K562 (cell line): ENCODE data around the gene NTRK1. TPM values are rescaled to one million over a fixed set of nuclear protein-coding genes. Genes with fewer than 3 reads are reported as not detected.

Experiments used
- ARHGAP35 ChIP-seq: fragments of 450-650 bp; IDR thresholded peaks from 2 replicates; pipeline ENCODE4 v1.6.1; 2018; ENCODE audit not compliant: partially characterized antibody
- CBX3 ChIP-seq, 2 experiments: IDR thresholded peaks; 1 replicate in 1 of 2; 2 replicates in 1 of 2; pipeline ENCODE4 v1.6.1; 2012; ENCODE audit warnings: inconsistent platforms in 2 of 2, low read length in 2 of 2, borderline replicate concordance in 1 of 2, control low read depth in 1 of 2
- CBX8 ChIP-seq: fragments of 200-600 bp; sonication (generic); IDR thresholded peaks from 2 replicates; pipeline ENCODE4 v1.6.1; 2012; ENCODE audit warnings: borderline replicate concordance, mixed run types, low read depth, mild to moderate bottlenecking, moderate library complexity, mixed read lengths, low read length, control low read depth, inconsistent platforms; ENCODE audit not compliant: poor library complexity, severe bottlenecking; ENCODE audit errors: extremely low read depth
- GTF2A2 ChIP-seq: IDR thresholded peaks from 2 replicates; pipeline ENCODE4 v1.6.1; 2016; ENCODE audit warnings: mild to moderate bottlenecking, missing genetic modification characterization, missing compliant biosample characterization
- KAT2B ChIP-seq: IDR thresholded peaks from one replicate; pipeline ENCODE4 v1.6.1; 2012; ENCODE audit warnings: low read depth, mild to moderate bottlenecking, control low read depth, inconsistent platforms, low read length, moderate library complexity
- MLLT1 ChIP-seq, 2 experiments: fragments of 450-650 bp; IDR thresholded peaks; 2 replicates each; pipeline ENCODE4 v1.6.1; 2016
- MLX ChIP-seq, 2 experiments: fragments of 450-650 bp in 1 of 2; sonication (generic) in 1 of 2; formaldehyde crosslinking; conservative IDR thresholded peaks; 2 replicates each; pipeline versions ENCODE4 v1.4.0 to v1.8.1; 2020 to 2022; ENCODE audit warnings: mild to moderate bottlenecking in 1 of 2, missing genetic modification reagents in 1 of 2
- MTA1 ChIP-seq: fragments of 450-650 bp; IDR thresholded peaks from 2 replicates; pipeline ENCODE4 v1.6.1; 2017; ENCODE audit warnings: borderline replicate concordance
- NR2C2 ChIP-seq, 2 experiments: fragments of 200-800 bp in 1 of 2; sonication (Bioruptor generic) in 1 of 2; sonication (generic) in 1 of 2; formaldehyde crosslinking in 1 of 2; IDR thresholded peaks; 2 replicates each; pipeline versions ENCODE4 v1.6.1 to v1.8.0; 2016 to 2022; ENCODE audit warnings: mild to moderate bottlenecking in 1 of 2, missing compliant biosample characterization in 1 of 2, missing genetic modification characterization in 1 of 2, missing genetic modification reagents in 1 of 2
- SP1 ChIP-seq: sonication (generic); formaldehyde crosslinking; IDR thresholded peaks from 2 replicates; pipeline ENCODE4 v1.8.1; 2022; ENCODE audit warnings: mild to moderate bottlenecking, missing genetic modification reagents
- USF2 ChIP-seq: sonication (generic); formaldehyde crosslinking; IDR thresholded peaks from 2 replicates; pipeline ENCODE4 v1.5.0; 2020; ENCODE audit warnings: missing genetic modification reagents
- XRCC4 ChIP-seq: IDR thresholded peaks from one replicate; pipeline ENCODE4 v1.6.1; 2011; ENCODE audit not compliant: insufficient read depth, insufficient read length; ENCODE audit errors: extremely low read depth
- ZBTB49 ChIP-seq: sonication (generic); formaldehyde crosslinking; IDR thresholded peaks from 2 replicates; pipeline ENCODE4 v1.8.0; 2022; ENCODE audit warnings: missing genetic modification reagents, mild to moderate bottlenecking, borderline replicate concordance
- ZNF197 ChIP-seq: fragments of 200-800 bp; sonication (Bioruptor generic); IDR thresholded peaks from 2 replicates; pipeline ENCODE4 v1.6.1; 2016; ENCODE audit warnings: low read depth, missing genetic modification characterization, missing compliant biosample characterization
- ZSCAN29 ChIP-seq: fragments of 450-650 bp; IDR thresholded peaks from 2 replicates; pipeline ENCODE4 v1.6.1; 2017
- polyA plus RNA-seq, 8 experiments: library from polyadenylated mRNA; depleted of rRNA in 4 of 8; stranded (reverse) in 5 of 8; unstranded in 3 of 8; fragments of >200 nt; fragmentation: Nextera tagmentation in 2 of 8; fragmentation: Illumina TruSeq in 1 of 8; extraction: Ambion mirVana in 2 of 8; extraction: Trizol in 1 of 8; gene quantifications; 2 replicates each; pipeline versions ENCODE4 v1.2.1 to v1.2.3, GENCODE V29; 2011 to 2014; ENCODE audit warnings: inconsistent platforms in 1 of 8, missing spikeins in 1 of 8
- total RNA-seq, 7 experiments: library from RNA; depleted of rRNA in 6 of 7; stranded (reverse); fragments of >200 nt in 6 of 7; fragmentation: Illumina TruSeq in 2 of 7; extraction: Trizol in 2 of 7; gene quantifications; 2 replicates each; pipeline versions ENCODE4 v1.2.1 to v1.2.3, GENCODE V29; 2011 to 2021; ENCODE audit warnings: low replicate concordance in 1 of 7

Gene NTRK1
- total and polyA plus RNA-seq, 9 of the 15 experiments (the other 6 are each of a cell fraction or from before 2014, with no cell fraction given): 0.46 to 30.0 (median 7.9) TPM

- TF ChIP-seq MLLT1 (IDR thresholded peaks at IDR 0.05) (0 out of 4 replicates have a peak, but pooled peaks of 1 of the 2 experiments have one; percentile 51), ZSCAN29 (no peak), ZBTB49 (CRISPR knock-in tag) (no peak), ARHGAP35 (peak; percentile 19), GTF2A2 (tag) (no peak), MTA1 (no peak), CBX3 (IDR thresholded peaks at IDR 0.05; ENCODE audit: borderline replicate concordance in 1 of 2, low read length in 2 of 2) (peak in 1 of 2 experiments; percentile 41; a peak in 1 of 3 replicates), ZNF197 (peak; percentile 54; the same call in 1 of the 2 replicates), CBX8 (no peak), NR2C2 (CRISPR knock-in tag; IDR thresholded peaks at IDR 0.05) (no peak), NR2C2 (tag; IDR thresholded peaks at IDR 0.05) (no peak), XRCC4 (no peak), SP1 (CRISPR knock-in tag) (peak; percentile 38; the same call in 1 of the 2 replicates), MLX (CRISPR knock-in tag; conservative IDR thresholded peaks at IDR 0.05) (no peak), USF2 (CRISPR knock-in tag) (peak; percentile 73), KAT2B (no peak)
Measured at GRCh38 chr1:156889802-156890580, 29.3 kb downstream of the NTRK1 start (continued).
